Transverse colon (tissue), 3 donors: ENCODE data around the gene OBP2B.

Source experiments
- CTCF ChIP-seq, 5 experiments: fragments of 200-600 bp in 3 of 5; fragments of 450-650 bp in 2 of 5; sonication (generic) in 3 of 5; IDR thresholded peaks; 1 replicate in 2 of 5; 2 replicates in 3 of 5; pipeline ENCODE4 v1.5.1; 2016 to 2017; ENCODE audit warnings: antibody characterized with exemption in 5 of 5, inconsistent platforms in 3 of 5, mild to moderate bottlenecking in 2 of 5, moderate library complexity in 1 of 5
- EP300 ChIP-seq: sonication (generic); formaldehyde crosslinking; IDR thresholded peaks from one replicate; pipeline ENCODE4 v1.6.1; 2017; ENCODE audit warnings: antibody characterized with exemption, low read depth
- POLR2A ChIP-seq: fragments of 450-650 bp; IDR thresholded peaks from one replicate; pipeline ENCODE4 v1.6.1; 2016; ENCODE audit warnings: antibody characterized with exemption, mild to moderate bottlenecking, moderate library complexity

GRCh38 chr9:133200631-133201030 is 8.4 kb downstream of the OBP2B start:
- TF ChIP-seq POLR2A = no peak
- TF ChIP-seq EP300 = no peak
- TF ChIP-seq CTCF (IDR thresholded peaks at IDR 0.05) = no peak
